HG03439 (cell line): ENCODE data around the gene ARMC9.
"Not testable (repeated sequence)": the region's sequence is repeated elsewhere in the genome, so short reads cannot be mapped to it uniquely, and the experiment has no call there.

Source experiments
- ATAC-seq: cut with Tn5 transposase; IDR thresholded peaks from one replicate; pipeline ENCODE4 v1.9.1; 2021; ENCODE audit warnings: mild to moderate bottlenecking, moderate library complexity; ENCODE audit not compliant: unreplicated experiment

Gene ARMC9

DNA sequence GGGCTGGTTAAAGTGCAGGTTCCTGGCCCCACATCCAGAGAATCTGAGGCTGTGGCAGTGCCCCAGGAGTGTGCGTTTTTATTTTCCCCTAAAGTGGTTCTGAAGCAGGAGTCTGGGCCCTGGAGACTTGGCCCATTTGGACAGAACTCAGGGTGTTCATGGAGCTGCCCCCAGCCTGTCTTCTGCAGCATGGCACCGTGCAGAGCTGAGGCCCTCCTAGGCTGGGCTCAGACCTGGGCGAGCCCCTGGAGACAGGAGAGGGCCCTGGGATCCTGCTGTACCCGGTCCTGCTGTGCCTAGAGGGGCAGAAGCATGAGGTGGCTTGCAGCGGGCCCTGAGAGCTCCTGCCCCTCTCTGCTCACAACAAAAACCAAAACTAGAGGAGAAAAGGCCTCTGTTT is 138.3 kb downstream of the ARMC9 start:
- no peak for ATAC-seq

DNA sequence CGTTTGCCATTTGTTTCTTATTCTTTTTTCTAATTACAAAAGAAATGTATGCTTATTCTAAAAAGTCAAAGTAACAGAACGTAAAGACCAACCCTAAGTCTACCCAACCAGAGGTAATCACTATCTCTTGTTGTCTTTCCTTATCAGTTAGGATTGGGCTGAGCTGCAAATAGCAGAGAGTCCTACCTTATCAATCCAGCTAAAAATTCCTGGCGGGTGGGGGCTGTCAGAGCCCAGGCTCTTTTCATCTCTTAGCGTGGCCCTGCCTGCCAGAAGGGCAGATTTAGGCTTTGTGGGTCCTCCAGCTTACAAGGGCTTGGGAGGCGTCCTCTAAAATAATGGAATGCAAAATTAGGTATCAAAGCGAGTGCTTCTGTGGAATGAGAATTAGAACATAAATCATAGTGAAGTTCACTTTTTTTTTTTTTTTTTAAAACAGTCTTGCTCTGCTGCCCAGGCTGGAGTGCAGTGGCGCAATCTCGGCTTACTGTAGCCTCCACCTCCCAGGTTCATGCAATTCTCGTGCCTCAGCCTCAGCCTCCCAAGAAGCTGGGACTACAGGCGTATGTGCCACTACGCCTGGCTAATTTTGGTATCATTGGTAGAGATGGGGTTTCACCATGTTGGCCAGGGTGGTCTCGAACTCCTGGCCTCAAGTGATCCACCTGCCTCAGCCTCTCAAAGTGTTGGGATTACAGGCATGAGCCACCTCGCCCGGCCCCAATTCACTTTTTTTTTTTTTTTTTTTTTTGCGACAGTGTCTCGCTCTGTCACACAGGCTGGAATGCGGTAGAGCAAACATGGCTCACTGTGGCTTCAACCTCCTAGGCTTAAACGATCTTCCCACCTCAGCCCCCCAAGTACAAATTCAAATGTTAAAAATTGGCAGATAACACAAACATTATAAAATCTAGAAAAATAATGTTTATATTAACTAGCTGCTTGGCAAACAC is 139.7 kb downstream of the ARMC9 start:
- no peak for ATAC-seq

DNA sequence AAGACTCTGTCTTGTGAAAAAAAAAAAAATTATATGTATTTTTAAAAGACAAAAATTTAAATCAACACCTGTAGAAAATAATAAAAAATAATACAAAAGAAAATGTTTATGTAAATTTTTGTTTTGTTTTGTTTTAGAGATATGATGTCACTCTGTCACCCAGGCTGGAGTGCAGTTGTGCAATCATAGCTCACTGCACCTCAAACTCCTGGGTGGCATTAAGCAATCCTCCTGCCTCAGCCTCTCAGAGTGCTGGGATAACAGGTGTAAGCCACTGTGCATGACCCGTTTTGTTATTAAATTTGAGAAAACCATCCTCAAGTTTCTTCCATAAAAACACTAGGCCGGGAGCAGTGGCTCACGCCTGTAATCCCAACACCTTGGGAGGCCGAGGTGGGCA is 140.9 kb downstream of the ARMC9 start:
- ATAC-seq = no peak

DNA sequence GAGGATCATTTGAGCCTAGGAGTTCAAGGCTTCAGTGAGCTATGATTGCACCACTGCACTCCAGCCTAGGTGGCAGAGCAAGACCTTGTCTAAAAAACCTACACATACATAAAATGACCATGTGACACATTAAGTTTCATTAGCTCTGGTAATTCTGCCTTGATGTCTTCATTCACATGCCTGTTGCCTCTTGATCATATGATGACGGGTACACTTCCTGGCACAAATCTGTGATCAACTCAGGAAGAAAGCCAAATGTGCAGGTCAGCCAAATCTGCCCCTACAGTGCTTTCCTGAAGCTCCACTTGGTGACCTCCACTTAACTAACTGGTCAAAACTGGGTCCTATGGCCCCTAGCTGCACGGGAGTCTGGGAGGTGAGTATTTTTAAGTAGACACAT is 142.7 kb downstream of the ARMC9 start:
- no peak for ATAC-seq

DNA sequence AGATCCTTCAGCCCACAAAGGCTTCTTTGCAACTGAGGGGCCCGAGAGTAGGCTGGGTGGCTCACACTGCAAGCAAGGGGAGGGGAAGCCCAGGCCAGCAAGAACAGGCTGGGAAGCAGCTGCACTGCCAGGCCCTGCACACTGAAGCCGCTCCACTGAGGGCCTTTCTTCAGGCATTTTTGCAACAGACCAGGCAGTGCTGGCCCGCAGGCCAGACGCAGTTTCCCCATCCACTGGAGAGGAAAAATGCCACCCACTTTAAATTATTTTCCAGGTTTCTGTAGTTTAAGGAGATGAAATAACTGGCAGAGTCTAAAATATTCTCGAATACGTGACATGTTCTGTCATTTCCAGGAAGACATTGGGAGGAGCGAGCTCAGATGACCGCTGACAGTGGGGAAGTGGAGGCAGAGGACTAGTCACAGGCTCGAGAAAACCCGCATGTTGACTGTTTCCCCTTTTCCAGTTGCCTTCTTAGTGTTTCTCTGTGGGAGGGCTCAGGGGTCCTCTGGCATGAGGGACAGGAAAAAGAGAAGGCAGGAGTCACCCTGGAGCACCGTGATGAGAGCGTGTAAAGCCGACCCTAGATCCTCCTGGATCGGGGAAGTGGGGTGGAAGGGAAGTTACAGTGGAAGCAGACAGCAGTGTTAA is 143.8 kb downstream of the ARMC9 start:
- ATAC-seq = no peak

DNA sequence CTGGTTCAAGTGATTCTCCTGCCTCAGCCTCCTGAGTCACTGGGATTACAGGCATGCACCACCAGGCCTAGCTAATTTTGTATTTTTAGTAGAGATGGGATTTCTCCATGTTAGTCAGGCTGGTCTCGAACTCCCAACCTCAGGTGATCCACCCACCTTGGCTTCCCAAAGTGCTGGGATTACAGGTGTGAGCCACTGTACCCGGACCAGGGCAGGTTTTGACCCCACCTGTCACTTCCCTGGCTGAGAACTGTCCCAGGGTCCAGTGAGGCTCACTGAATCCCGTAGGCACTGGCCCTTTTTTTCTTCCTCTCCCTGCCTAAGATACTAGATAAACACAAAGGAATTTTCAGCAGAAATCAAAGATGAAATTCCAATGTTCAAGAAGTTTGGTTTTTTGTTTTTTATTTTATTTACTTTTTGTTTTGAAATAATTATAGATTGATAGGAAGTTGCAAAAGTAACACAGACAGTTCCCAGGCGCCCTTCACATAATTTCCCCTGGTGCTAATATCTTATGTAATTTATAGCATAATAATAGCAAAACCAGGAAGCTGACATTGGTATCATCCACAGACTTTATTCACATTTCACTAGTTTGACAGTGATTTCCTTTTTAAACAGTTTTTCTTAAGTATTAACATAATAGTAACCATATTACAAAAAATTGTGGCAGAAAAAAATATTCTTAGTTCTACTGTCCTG is 144.7 kb downstream of the ARMC9 start:
- no peak for ATAC-seq

DNA sequence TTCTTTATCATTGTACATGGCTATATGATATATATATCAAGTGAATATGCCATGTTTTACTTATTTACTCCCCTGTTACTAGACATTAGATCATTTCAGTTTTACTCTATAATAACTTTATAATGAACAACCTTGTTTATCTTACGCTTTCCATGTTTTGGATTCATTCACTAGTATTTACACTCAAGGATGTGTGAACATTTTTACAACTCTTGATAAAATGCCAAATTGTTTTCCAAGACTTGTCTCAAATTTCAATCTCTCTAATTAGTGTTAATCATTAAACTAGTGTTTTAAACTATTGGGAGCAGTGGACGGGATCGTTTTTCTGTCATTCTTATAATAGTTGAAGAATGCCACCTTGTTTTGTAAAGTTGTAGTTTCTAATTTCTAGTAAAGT is 145.6 kb downstream of the ARMC9 start:
- no peak for ATAC-seq

DNA sequence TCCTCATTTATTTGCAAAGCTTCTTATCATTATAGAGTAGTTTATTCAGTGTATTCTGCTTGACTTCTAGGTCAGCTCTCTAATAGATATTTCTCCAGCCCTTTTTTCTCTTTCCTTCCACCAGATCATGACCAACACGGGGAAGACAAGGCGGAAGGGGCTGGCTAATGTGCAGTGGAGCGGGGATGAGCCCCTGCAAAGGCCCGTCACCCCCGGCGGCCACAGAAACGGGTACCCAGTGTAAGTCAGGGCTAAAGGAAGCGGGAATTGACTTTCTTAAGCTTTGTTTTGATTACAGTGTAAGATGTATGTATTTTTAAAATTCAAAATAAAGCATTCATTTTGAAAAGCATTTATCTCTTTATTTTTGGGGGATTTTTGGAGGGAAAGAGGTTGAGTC is 146.4 kb downstream of the ARMC9 start:
- no peak for ATAC-seq

DNA sequence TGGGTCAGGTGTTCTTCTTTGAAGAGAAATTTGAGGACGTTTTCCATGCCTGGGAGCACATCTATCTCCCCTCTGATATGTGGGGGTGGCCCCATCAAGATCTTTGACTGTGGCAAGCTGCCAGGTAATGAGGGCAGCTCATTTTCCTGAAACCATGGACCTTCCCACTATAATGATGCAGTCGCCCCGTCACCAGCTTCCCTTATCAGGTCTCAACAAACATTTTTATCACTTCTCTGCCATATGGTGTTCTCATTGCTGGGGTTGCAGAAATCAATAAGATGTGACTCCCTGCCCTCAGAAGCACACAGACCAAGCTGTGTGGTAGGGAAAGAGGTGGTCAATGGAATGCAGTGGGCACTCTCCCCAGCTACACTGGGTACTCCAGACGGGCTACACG is 148.7 kb downstream of the ARMC9 start:
- no peak for ATAC-seq

DNA sequence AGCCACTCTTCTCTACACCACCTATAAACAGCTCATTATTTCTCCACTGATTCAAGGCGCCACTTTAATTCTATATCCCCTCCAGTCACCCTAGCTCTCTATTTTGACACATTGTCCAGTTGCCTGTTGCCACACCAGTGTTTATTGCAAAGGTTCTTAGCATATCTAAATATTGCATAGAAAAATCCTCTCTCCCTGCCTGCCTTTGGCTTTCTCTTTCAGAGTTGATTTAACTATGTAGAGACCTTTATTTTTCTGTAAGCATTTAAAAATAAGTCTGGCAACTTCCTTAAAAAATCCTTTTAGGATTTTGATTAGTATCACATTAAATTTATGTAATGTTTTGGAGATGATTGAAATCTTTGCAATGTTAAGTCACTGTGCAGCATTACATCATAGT is 149.2 kb downstream of the ARMC9 start:
- no peak for ATAC-seq

DNA sequence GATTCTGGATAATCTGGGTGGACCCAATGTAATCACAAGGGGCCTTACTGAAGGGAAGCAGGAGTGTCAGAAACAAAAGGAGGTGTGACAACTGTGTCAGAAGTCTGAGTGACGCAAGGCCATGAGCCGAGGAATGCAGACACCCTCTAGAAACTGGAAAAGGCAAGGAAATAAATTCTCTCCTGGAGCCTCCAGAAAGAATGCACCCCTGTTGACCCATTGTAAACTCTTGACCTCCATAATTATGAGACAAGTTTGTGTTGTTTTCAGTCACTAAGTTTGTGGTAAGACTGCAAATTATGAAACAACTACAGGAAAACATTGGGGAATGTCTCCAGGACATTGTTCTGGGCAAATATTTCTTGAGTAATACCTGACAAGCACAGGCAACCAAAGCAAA is 149.7 kb downstream of the ARMC9 start:
- no peak for ATAC-seq

DNA sequence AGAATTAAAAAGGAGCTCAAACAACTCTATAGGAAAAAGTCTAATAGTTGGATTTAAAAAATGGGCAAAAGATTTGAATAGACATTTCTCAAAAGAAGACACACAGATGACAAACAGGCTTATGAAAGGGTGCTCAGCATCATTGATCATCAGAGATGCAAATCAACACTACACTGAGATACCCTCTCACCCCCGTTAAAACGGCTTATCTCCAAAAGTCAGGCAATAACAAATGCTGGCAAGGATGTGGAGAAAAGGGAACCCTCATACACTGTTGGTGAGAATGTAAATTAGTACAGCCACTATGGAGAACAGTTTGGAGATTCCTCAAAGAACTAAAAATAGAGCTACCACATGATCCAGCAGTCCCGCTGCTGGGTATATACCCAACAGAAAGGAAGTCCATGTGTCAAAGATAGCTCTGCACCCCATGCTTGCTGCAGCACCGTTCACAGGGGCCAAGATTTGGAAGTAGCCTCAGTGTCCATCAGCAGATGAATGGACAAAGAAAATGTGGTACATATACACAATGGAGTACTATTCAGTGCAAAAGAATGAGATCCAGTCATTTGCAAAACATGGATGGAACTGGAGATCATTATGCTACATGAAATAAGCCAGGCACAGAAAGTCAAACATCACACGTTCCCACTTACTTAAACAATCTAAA is 150.4 kb downstream of the ARMC9 start:
- no peak for ATAC-seq

DNA sequence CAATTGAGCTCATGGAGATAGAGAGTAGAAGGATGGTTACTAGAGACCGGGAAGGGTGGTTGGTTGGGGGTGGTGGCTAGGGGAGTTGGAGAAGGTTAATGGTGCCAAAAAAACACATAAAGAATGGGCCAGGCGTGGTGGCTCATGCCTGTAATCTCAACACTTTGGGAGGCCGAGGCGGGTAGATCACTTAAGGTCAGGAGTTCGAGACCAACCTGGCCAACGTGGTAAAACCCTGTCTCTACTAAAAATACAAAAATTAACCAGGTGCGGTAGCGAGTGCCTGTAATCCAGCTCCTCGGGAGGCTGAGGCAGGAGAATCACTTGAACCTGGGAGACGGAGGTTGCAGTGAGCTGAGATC is 150.9 kb downstream of the ARMC9 start:
- ATAC-seq = not testable (repeated sequence)

DNA sequence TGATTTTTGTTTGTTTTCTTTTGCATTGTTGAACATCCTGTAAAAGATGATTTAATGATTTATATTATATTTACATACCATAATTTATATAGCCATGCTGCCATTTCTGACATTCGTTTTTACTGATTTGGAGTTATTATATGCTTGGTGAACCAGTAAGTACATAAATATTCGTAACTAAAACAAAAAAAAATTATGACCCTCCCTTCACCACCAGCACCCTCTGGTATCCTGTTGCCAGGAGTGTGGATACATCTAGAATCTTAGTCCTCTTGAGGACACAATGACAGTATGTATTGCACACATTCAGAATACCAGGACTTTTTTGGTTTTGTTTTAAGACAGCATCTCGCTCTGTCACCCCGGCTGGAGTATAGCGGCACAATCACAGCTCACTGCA is 153.2 kb downstream of the ARMC9 start:
- no peak for ATAC-seq

DNA sequence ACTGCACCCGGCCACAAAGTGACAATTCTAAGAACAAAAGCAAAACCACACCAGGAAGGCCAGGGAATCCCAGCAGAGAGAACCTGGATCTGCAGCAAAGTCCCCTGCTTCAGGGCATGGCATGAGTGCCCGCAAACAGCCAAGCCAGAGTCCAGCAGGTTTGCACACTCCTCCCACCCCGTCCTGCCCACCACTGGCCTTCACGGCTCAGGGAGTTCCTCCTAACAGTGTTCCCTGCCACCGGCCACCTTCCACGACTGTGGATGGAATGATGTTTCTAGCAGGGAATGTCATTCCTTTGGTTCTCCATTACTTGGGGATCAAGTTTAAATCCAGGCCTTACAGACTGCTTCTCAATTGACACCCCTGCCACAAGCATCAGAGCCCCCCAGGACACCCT is 155.0 kb downstream of the ARMC9 start:
- ATAC-seq = no peak

DNA sequence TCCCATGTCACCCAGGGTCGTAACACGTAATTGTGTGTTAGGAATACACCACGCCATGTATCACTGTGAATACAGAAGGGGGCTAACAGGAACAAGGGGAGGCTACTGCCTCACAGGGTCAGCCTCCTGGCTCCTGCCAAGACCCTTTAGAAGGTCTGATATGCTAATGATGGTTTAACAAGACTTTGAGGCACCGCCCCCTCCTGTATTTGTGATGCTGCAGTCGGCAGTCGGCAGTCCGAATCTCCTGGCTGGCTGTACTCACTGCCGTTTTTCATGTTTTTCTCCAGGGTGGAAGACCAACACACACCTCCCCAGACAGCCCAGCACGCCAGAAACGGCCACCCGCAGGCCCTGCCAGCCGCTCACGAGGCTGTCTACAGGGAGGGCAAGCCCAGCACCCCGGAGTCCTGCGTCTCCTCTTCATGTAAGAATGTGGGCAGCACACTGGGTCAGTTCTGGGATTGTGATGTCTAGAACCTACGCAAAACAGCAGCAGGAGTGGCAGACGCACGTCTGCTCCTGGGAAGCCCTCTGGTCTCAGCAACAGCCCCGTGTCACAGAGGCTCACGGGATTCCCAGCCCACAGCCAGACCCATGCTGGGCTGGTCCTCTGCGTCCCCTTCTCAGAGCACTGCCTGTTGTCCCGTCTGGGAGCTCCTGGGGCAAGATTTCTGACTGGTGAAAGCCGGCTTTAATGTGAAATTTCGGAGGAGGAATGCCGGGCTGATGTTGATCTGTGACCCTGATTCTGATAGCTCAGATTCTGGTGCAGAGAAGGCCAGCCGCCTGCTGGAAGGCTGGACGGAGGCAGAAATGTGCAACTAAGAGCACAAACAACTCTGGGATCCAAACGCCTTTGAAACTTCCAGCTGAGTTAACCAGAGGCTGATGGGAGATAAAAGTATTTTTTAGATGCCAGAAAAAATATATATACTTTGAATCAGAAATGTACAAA is 157.4 kb downstream of the ARMC9 start:
- ATAC-seq = no peak

DNA sequence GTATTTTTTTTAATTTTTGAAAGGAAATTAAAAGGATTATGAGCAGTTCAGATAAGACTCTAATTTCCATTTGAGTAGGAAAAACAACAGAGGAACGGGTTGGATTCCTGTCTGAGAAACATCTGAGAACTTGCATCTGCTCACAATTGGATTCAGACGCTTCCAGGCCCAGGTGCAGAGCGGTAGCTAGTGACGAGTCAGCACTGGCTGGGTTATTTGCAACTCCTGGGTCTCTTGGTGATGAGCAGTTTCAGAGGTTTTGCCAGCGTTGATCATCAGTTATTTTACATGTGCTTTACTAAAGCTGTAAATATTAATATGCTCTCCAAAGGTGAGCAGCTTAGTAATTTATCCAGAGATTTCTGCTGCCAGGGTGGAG is 158.0 kb downstream of the ARMC9 start:
- no peak for ATAC-seq

DNA sequence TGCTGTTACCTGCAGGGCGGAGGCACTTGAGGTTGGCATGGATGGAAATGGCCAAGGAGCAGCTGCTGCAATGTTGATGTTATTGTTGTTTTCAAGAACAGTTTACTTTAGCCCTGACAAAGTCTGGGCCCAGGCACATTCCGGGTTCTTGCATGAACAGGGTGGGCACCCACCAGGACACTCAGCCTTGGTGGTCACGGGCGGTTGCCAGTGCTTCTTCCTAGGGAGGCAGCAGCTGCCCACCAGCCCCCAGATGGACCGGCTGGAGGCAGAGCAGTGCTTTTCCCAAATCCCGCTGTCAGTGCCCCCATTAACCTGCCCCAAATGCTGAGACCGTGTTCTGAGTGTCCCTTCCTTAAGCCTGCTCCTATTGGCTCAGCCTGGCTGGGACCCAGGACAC is 158.6 kb downstream of the ARMC9 start:
- ATAC-seq = no peak

DNA sequence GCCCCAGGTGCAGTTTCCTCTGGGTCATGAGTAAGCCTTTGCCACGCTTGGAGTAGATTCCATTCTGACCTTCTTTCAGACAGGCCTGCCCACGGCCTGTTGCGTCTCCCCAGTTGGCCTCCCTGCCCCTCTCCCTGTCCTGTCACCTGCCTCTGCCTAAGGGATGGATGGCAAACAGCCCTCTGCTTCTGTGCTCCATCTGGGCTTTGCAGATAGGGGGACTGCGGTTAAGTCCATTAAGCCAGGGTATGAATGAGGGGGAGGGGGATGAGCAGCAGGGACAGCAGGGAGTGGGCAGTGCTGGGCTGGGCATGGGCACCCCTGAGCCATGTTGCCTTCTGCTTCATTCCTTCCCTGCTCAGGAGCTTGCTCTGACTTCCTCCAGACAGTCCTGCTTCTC is 159.5 kb downstream of the ARMC9 start:
- no peak for ATAC-seq

DNA sequence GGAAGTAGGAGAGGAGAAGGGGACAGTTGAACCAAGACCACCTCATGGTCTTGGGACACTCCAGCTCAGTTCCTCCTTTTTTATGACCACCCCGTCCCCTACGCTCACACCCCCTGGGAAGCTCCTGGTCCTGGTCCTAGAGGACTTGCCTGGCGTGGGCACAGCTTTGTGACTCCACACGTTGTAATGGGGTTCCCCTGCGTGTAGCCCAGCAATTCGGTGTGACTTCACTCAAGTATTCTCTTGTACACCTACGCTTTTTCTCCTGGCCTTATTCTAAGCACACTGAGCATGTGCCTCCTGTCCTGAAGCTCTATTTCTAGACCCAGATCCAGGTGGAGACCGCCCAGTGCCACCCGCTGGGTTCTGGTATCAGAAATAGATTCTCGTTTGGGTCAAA is 161.0 kb downstream of the ARMC9 start:
- no peak for ATAC-seq
